RCC 7860 (cell line): ENCODE results near the gene CALN1.
"Not testable (repeated sequence)": the region's sequence is repeated elsewhere in the genome, so short reads cannot be mapped to it uniquely, and the experiment has no call there.

Source experiments
- DNase-seq: peaks from one replicate; pipeline ENCODE4 v3.0.0-alpha.2; 2015; ENCODE audit warnings: low spot score
- FAIRE-seq: peaks from 2 replicates; lab custom pipeline; 2012; peaks lifted over from hg19 to GRCh38; lab: Jason Lieb, UNC

The CALN1 gene

GRCh38 chr7:72409638-72410015 is 2.5 kb downstream of the CALN1 start:
- FAIRE-seq = no peak

GRCh38 chr7:72408966-72409637 is 3.0 kb downstream of the CALN1 start:
- FAIRE-seq (no peak), DNase-seq (no peak)

More at GRCh38 chr7:72409638-72410015, 2.5 kb downstream of the CALN1 start:
- no peak for DNase-seq

DNA sequence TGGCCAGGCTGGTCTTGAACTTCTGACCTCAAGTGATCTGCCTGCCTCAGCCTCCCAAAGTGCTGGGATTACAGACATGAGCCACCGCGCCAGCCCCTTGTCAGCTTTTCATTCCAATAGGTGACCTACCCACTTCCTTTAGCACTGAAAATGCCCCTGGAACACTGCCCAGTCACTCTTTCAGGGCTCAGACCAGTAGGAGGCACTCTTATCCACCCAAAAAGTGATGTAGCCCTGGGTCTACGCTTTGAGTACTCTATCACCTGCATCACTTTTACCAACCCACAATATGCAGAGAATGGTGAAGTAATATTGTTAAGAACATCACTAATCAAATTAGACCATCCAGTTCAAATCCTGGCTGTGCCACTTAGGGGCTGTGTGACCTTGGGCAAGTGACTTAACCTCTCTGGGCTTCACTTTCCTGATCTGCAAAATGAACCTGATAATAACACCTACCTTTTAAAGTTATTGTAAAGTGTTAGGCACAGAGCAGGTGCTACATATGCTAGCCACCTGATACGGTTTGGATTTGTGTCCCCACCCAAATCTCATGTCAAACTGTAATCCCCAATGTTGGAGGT is 5.2 kb downstream of the CALN1 start:
- DNase-seq (no peak), FAIRE-seq (no peak)

GRCh38 chr7:72405871-72406270 is 6.3 kb downstream of the CALN1 start:
- no peak for DNase-seq
- no peak for FAIRE-seq

DNA sequence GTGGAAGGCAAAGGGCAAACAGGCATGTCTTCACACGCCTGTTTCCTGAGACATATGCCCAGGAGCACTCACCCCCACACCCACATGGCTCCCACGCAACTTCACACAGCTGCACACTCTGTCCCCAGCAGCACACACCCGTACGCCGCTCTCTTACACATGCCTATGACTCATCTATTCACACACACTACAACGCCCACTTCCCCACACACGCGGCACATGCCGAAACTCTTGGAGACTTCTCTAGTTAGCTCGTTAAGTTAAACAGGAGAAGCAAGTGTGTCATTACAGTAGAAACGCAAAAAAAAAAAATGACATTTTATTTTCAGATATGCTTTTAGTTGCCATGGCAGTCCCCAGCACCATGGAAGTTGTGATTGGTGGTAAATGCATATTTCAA is 6.7 kb downstream of the CALN1 start:
- no peak for DNase-seq
- FAIRE-seq = no peak

- FAIRE-seq (no peak), DNase-seq (no peak)
Observed at GRCh38 chr7:72404743-72405142, 7.4 kb downstream of the CALN1 start.

DNA sequence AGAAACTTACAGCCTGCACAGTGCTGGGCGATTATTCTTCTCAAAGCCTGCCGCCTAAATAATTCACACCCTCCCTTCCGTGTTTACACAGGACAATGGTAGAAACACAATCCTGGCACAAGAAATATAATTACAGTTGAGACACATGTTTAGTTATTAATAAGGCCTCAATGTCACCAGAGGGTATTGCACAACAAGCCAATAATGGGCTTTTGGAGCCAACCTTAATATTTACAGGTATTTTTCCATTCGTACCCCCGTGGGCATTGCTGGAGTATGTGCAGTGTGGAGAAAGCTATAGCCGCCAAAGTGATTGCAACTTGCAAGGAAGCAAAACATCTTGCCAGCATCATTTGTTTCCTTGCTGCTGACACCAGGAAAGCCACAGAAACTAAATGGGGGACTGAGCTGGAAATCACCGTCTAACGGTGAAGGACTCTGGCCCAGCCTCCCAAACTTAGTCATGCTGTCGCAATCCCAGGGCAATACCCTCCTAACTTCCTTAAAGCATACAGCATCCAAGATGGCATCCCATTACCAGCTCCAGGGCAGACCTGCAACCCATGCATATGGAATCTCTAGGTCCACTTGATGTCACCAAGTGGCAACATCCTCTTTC is 8.6 kb downstream of the CALN1 start:
- DNase-seq (no peak), FAIRE-seq (no peak)

- FAIRE-seq = no peak
- no peak for DNase-seq
Observed at GRCh38 chr7:72394016-72394415, 18.1 kb downstream of the CALN1 start.

DNA sequence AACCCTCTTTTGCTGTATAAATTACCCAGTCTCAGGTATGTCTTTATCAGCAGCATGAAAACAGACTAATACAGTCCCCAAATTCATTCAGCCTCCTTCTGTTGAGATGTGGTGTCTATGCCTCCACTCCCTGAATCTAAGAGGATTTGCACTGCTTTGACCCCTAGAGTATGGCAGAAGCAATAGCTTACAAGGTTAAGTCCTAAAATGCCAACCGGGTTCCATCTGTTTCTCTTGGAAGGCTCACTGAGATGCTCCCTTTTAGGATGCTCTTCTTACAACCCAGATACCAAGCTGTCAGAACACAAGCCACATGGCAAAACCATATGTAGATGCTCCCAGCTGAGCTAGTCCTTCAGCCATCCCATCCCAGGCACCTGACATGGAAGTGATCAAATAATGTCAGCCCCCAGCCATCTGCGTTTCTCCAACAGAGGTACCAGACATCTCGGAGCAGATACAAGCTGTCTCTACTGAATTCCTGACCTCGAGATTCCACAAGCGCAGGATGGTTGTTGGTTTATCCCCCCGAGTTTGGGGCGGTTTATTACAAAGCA is 20.2 kb downstream of the CALN1 start:
- no peak for DNase-seq
- no peak for FAIRE-seq

DNA sequence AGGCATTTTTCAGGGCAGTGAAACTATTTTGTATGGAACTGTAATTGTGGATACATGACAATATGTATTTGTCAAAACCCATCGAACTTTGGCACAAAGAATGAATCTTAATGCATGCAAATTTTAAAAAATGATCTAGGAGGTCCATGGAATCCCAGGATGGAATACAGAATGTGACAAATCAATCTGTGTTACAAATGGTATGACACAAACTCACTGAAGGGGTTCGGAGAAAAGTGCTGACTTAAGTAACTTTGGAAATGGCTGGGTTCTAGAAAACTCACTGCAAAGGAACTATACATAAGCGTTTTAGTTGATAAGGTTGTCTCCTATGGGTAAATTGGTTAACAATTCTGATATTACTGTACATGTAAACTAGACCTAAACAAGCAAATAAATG is 26.0 kb downstream of the CALN1 start:
- no peak for DNase-seq
- FAIRE-seq = no peak

DNA sequence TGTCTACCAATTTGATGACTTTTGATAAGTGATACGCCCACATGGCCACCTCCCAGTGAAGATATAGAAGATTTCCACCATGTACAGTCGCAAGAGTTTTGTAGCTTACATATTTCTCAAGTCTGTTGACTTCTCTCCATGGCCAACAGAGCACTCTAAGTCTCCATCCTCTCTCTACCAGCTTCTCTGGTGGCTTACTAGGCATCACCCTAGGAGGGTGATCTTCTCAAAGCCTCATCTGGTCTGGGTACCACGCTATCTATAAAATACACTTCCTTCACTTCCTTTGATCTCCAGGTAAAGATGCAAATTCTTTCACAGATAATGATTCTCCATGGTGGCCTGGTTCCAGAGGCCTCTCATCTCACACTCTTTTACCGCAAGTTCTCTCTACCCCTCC is 49.9 kb downstream of the CALN1 start:
- DNase-seq (no peak), FAIRE-seq (no peak)

- no peak for DNase-seq
- FAIRE-seq = no peak
Observed at GRCh38 chr7:72345208-72345727, 66.9 kb downstream of the CALN1 start.

DNA sequence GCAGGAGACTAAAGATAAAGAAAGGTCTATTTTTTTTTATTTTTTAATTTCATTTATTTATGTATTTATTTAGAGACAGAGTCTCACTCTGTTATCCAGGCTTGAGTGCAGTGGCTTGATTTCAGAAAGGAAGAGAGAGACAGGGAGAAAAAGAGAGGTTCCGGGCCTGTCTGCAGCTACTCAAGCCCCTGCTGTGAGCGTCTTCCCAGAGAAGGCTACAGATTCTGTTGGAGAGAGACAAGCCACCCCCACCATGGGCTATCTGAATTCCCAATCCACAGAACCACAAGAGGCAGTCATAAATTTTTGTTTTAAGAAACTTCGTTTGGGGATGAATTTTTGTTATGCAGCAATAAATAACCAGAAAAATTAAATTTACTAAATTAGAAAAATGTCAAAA is 68.1 kb downstream of the CALN1 start:
- DNase-seq = no peak
- no peak for FAIRE-seq

DNA sequence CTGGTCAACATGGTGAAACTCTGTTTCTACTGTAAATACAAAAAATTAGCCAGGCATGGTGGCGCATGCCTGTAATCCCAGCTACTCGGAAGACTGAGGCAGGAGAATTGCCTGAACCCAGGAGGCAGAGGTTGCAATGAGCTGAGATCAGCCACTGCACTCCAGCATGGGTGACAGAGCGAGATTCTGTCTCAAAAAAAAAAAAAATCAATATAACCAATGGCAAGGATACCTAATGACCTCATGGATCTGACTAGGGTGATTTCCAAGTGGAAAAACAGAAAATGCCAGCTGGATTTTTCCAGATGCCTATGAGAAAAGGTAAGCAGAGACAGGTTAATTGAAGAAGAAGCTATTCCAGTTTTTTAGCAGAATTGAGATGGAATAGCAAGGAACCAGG is 68.8 kb downstream of the CALN1 start:
- not testable (repeated sequence) for FAIRE-seq, DNase-seq

GRCh38 chr7:72337390-72338167 is 74.6 kb downstream of the CALN1 start:
- no peak for FAIRE-seq
- no peak for DNase-seq

DNA sequence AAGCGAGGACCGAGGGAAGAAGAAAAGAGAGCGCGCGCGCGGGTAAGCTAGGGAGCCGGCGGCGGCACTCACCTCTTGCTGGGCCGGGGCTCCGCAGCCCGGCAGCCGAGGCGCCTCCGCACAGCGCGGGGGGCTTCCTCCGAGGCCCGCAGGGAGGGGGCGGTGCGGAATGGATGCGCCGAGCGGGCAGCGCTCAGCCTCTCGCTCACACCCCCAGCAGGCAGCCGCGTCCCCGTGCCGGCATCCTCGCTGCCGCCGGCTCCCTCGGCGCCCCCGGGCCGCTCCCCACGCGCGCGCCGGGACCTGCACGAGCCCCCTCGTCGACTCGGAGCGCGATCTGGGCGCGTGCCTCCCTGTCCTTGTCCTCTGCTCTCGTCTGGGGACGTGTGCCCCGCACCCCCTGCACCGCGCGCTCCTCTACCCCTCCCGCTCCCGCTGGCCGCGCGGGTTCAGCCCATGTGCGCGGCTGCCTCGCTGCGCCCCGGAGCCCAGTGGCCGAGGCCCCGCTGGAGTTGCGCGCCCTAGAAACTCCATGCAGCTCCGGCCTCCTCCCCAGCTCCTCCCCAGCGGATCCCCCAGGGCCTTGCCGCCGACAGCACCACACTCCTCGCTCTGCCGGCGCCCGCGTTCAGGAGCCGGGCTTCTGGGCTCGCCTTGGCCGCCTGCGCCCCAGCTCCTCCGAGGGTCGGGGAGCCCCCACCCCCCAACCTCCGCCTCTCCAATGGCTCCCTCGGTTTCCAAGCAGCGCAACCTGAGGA is 75.3 kb downstream of the CALN1 start:
- no peak for DNase-seq
- FAIRE-seq = no peak

GRCh38 chr7:72336382-72336631 is 75.8 kb downstream of the CALN1 start:
- FAIRE-seq (no peak), DNase-seq (no peak)

DNA sequence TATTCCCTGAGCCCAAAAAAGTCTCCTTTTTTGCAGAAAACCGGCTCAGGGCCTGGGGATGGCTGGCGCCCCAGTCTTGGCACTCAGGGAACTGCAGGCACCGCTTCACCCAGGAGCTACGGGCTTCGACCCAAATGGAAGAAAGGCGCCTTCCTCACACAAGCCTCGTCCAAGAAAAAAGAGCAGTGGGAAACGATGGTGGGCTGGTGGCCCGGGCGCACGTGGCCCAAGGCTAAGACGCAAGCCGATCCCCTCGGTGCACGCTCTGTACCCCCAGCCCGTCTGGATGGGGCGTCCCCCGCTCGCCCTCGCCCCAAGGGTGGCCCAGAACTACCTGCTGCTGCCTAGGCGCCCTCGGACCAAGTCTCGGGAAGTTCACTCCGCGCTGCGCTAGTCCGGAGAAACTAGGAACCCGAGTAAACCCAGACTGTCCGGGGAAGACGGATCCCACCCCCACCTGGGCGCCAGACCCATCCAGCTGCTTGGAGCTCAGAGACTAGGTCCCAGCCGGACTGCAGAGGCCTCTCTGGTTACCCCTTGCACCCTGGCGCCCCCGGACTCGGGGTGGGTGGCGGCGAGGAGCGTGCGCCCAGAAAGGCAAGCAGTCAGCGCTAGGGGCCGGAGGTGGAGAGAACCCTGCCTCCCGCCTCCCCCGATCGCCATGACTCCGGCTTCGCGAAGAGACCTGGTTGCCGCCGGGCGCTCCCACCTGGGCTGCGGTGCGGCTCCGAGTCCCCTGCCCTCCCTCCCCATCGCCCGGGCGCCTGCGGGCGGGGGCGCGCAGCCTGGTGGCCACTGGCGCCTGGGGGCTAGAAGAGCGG is 76.4 kb downstream of the CALN1 start:
- DNase-seq (no peak), FAIRE-seq (no peak)

- DNase-seq (no peak), FAIRE-seq (no peak)
Observed at GRCh38 chr7:72334698-72335097, 77.4 kb downstream of the CALN1 start.

- FAIRE-seq = no peak
- DNase-seq = no peak
Observed at GRCh38 chr7:72334066-72334465, 78.1 kb downstream of the CALN1 start.
